Loucy (cell line): ENCODE data around the gene CCL20.

Experiments
- CTCF ChIP-seq: fragments of 200-600 bp; sonication (generic); conservative IDR thresholded peaks from 2 replicates; pipeline ENCODE4 v1.5.1; 2014; ENCODE audit warnings: mild to moderate bottlenecking, antibody characterized with exemption, low read length
- EZH2phosphoT487 ChIP-seq: fragments of 200-600 bp; IDR thresholded peaks from 2 replicates; pipeline ENCODE4 v1.6.1; 2018; ENCODE audit warnings: antibody characterized with exemption, mild to moderate bottlenecking, moderate library complexity, borderline replicate concordance

- TF ChIP-seq CTCF (no peak), EZH2phosphoT487 (no peak)
These were observed 49.3 kb downstream of the CCL20 start for GRCh38 chr2:227862741-227863588.
